Measurements from ENCODE around the gene TEX51. TPM values are rescaled to one million over a fixed set of nuclear protein-coding genes. Genes with fewer than 3 reads are reported as not detected.

Gene TEX51
- polyA plus RNA-seq, 1 experiment = not detected

DNA sequence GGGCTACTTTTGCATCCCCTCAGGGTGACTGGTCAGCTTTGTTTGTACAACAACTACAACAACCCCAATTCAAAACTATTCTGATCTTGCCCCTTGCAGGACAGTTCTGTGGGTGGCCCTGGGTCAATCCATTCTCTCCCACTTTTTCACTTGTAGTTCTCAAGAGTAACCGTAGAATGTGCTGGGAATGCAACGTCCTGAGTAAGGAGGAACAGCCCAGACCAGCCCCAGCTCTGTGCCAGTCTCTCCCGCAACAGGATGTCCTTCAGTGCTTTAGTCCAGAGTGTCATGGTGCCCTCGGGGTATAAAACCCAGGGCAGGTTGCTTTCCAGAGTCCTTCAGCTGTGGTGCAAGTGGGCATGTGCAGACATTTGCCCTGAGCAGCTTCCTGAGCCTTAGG, 22.1 kb upstream of the TEX51 start:
- CTCF ChIA-PET = interaction anchor here (0.5 kb wide), 1 partner anchor 478 kb away, joined by 3 read pairs; no protein-coding TSS in a partner anchor
- no peak for DNase-seq (ENCODE audit: low read depth)
- no peaks in the 10 kb centered on the region for H3K27me3 ChIP-seq (ENCODE audit: control insufficient read depth, insufficient read depth, low read length)
- H3K36me3 ChIP-seq (ENCODE audit: control insufficient read depth, insufficient read depth, low read length) = no peaks in the 10 kb centered on the region
- H3K4me3 ChIP-seq (ENCODE audit: low read depth, low read length) = no peak overlapping the region
- TF ChIP-seq CTCF (IDR thresholded peaks at IDR 0.05; ENCODE audit: insufficient read depth, low read depth, low read length) = no peak
- POLR2A ChIA-PET = no interaction called here

DNA sequence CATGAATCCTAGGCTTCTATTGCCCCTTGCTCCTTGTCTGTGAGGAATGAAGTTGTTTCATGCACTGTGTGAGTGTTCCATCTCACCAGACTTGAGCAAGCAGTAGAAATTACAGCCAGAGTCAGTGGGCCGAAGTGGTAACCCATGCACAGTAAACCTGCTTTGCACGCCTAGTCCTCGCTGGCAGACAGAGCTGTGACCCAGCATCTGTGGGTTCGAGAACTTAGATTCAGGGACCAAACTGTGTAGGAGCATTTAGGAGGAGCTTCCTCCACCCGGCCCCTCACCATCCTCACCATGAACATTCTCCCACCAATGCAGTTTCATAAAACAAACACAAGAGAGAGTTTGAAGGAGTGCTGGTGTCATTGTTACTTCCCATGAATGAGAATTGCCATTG, 21.6 kb upstream of the TEX51 start:
- no peaks in the 10 kb centered on the region for H3K36me3 ChIP-seq (ENCODE audit: control insufficient read depth, insufficient read depth, low read length)
- TF ChIP-seq CTCF (IDR thresholded peaks at IDR 0.05; ENCODE audit: insufficient read depth, low read depth, low read length) = no peak
- CTCF ChIA-PET = interaction anchor here (0.5 kb wide), 1 partner anchor 479 kb away, joined by 3 read pairs; no protein-coding TSS in a partner anchor
- POLR2A ChIA-PET = no interaction called here
- no peak overlapping the region for H3K4me3 ChIP-seq (ENCODE audit: low read depth, low read length)
- H3K27me3 ChIP-seq (ENCODE audit: control insufficient read depth, insufficient read depth, low read length) = no peaks in the 10 kb centered on the region
- DNase-seq (ENCODE audit: low read depth) = no peak

DNA sequence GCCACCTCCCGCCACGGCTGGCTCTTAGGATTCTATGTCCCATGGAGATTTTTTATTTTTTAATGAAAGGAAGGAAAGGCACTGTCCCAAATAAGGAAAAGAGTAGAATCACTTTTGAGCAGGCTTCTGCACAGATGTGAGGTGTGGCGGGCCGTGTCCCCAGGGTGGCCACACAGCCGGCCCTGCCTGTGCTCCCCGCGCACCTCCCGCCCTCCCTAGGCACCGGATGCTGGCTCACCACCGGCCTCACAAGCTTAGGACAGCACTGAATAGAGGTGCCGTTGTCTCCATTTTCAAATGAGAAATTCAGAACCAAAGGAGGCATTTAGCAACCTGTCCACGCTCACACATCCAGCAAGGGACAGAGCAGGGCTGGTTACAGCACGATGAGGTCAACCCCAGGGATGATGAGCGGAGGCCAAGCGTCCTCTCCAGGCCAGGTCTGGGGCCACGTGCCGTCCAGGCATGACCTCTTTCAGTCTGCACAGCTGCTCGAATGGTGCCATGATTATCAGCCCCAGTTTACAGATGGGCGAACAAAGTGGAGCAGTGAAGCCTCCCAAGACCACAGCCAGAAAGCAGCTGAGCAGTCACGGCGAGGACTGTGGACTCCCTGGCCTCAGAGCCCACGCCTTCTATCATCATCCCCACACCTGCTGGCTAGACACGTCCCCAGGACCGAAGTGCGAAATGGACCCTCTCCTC, 20.7 kb upstream of the TEX51 start:
- no peak overlapping the region for H3K4me3 ChIP-seq (ENCODE audit: low read depth, low read length)

DNA sequence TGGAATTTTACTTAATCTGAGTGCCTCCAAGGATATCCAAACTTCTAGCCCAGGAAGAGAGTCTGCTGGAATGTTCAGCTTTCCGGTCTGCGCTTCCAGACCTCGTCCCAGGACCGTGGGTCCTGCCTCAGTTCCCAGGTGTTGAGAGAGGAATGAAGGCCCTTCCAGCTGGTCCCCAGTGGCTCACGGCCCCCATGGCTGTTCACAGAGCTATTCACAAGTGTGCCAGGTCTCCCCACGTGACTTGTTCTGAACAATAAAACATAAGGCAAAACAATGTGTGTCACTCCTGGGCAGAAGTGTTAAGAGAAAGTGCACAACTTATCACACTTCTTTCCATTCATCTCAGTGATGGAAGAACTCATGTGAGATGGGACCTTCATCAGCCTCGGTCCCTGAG, 20.1 kb upstream of the TEX51 start:
- Histone ChIP-seq H3K4me3 (ENCODE audit: low read depth, low read length) (no peak overlapping the region), H3K27me3 (ENCODE audit: control insufficient read depth, insufficient read depth, low read length) (no peaks in the 10 kb centered on the region), H3K36me3 (ENCODE audit: control insufficient read depth, insufficient read depth, low read length) (no peaks in the 10 kb centered on the region)
- CTCF ChIA-PET = no interaction called here
- POLR2A ChIA-PET = no interaction called here
- TF ChIP-seq CTCF (IDR thresholded peaks at IDR 0.05; ENCODE audit: insufficient read depth, low read depth, low read length) = no peak
- DNase-seq (ENCODE audit: low read depth) = no peak

More for the DNA sequence above, 20.7 kb upstream of the TEX51 start:
- ChIA-PET POLR2A (no interaction called here), CTCF (no interaction called here)
- Histone ChIP-seq H3K27me3 (ENCODE audit: control insufficient read depth, insufficient read depth, low read length) (no peaks in the 10 kb centered on the region), H3K36me3 (ENCODE audit: control insufficient read depth, insufficient read depth, low read length) (no peaks in the 10 kb centered on the region)
- TF ChIP-seq CTCF (IDR thresholded peaks at IDR 0.05; ENCODE audit: insufficient read depth, low read depth, low read length) = no peak
- no peak for DNase-seq (ENCODE audit: low read depth)

- H3K4me3 ChIP-seq (ENCODE audit: low read depth, low read length) = no peak overlapping the region
- POLR2A ChIA-PET = no interaction called here
Measured at GRCh38 chr2:126879348-126880298, 19.1 kb upstream of the TEX51 start.

More at GRCh38 chr2:126879348-126880298, 19.1 kb upstream of the TEX51 start:
- Histone ChIP-seq H3K36me3 (ENCODE audit: control insufficient read depth, insufficient read depth, low read length) (no peaks in the 10 kb centered on the region), H3K27me3 (ENCODE audit: control insufficient read depth, insufficient read depth, low read length) (no peaks in the 10 kb centered on the region)
- no peak for TF ChIP-seq CTCF (IDR thresholded peaks at IDR 0.05; ENCODE audit: insufficient read depth, low read depth, low read length)
- CTCF ChIA-PET = no interaction called here
- DNase-seq (ENCODE audit: low read depth) = no peak

All from BJ (cell line).